GM19455 (cell line): ENCODE results near the gene DCC.
"Not testable (repeated sequence)": the region's sequence is repeated elsewhere in the genome, so short reads cannot be mapped to it uniquely, and the experiment has no call there.

Experiments used
- ATAC-seq: cut with Tn5 transposase; IDR thresholded peaks from one replicate; pipeline ENCODE4 v1.9.1; 2021; ENCODE audit not compliant: unreplicated experiment

The DCC gene

DNA sequence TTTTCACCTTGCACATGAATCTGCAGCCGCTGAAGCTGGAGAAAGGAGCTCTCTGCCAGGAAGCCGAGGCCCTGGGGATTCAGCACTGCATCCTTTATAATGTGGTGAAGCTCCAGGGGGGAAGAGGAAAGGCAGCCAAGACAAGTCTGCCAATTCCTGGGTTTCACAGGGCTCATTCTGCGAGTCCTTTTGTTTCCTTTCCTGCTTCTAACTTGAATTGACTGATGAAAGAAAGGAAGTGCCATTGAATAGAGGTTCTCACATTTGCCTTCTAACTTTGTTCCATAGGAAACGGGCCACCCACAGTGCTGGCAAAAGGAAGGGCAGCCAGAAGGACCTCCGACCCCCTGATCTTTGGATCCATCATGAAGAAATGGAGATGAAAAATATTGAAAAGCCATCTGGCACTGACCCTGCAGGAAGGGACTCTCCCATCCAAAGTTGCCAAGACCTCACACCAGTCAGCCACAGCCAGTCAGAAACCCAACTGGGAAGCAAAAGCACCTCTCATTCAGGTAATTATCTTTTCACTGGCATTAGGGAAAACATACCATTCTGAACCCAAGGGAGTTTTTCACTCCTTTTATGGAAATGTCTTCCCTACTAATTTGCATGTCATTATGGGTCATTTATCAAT, 1119.1 kb downstream of the DCC start:
- ATAC-seq: no peak

DNA sequence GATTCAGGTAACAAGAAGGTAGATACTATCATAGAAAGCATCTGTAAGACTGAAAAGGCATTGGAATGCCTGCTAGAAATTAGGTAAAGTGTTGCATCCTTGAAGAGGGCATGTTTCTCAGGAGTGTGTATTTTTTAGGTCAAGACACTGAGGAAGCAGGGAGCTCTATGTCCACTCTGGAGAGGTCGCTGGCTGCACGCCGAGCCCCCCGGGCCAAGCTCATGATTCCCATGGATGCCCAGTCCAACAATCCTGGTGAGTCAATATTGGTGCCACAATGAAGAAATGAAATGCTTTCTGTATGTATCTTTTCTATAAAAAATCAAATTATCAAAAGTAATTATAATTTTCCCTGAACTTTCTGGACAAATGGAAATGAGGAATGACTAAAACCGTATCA, 1127.8 kb downstream of the DCC start:
- ATAC-seq: no peak

DNA sequence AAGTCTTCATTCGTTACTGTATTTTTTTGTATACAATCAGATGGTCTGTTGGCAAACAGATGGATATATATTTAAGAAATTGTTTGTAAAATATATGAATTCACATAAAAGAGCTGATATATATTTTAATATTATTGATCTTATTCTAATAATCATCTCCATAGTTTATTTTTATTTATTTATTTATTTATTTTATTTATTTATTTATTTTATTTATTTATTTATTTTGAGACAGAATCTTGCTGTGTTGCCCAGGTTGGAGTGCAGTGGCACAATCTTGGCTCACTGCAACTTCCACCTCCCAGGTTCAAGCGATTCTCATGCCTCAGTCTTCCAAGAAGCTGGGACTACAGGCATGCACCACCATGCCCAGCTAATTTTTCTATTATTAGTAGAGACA, 1128.2 kb downstream of the DCC start:
- ATAC-seq: not testable (repeated sequence)

GRCh38 chr18:53472546-53472945, 1132.5 kb downstream of the DCC start:
- ATAC-seq: no peak

DNA sequence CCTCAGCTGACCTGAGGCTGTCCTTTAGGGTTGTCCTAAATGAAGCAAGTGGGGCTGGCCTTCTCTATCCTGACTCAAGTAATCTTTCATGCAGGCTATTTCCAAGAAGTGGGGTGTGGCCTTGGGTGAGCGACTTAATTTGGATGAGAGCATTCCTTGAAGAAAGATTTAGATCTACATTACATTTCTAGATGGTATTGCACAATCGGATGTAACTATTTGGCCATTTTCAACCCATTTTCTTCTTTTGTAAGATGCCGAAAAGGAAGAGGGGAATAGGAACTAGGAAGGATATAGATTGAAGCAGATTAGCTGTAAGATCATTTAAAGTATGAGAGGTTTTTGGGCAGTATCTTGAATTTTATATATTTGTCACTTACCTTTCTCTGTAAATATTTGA, 1138.2 kb downstream of the DCC start:
- ATAC-seq: no peak

GRCh38 chr18:53486296-53486695, 1146.3 kb downstream of the DCC start:
- ATAC-seq: no peak

DNA sequence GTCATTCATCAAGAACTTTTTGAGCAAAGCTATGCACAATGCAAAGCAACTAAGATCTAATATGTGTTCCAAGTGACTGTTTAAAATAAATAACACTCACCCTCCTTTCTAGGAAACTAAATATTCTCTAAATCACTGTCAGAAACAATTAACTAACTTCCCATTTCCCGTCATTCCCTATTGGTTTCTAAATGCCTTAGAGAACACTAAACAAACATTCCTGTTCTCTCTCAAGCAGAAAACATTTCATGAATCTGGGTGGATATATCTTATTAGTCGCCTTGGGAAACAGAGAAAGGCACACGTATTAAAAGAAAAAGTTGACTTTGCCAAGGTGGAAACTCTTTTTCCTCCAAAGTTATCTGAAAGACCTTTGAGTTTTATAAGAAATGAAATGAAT, 1149.3 kb downstream of the DCC start:
- no peak for ATAC-seq

DNA sequence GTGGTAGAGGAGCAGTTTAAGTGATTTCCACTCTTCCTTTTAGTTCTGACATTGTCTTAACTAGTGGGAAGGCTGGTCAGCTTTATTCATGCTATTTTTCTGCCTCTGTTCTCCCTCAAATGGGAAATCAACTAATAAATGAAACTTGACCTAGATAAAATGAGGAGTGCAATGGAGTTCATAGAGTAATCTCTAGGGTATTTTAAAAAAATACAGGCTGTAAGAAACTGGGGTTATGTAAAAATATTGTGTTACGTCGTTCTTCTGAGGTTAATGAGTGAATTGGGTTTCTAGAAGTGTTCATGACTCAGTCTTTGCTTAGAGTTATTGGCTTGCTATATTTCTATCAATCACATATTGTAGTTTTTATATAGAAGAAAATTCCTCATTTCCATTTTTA, 1150.0 kb downstream of the DCC start:
- ATAC-seq: no peak

DNA sequence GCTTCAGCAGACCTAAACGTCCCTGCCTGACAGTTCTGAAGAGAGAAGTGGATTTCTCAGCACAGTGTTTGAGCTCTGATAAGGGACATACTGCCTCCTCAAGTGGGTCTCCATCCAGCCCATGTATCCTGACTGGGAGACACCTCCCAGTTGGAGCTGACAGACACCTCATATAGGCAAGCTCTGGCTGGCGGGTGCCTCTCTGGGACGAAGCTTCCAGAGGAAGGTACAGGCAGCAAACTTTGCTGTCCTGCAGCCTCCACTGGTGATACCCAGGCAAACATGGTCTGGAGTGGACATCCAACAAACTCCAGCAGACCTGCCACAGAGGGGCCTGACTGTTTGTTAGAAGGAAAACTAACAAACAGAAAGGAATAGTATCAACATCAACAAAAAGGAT, 1156.0 kb downstream of the DCC start:
- no peak for ATAC-seq

DNA sequence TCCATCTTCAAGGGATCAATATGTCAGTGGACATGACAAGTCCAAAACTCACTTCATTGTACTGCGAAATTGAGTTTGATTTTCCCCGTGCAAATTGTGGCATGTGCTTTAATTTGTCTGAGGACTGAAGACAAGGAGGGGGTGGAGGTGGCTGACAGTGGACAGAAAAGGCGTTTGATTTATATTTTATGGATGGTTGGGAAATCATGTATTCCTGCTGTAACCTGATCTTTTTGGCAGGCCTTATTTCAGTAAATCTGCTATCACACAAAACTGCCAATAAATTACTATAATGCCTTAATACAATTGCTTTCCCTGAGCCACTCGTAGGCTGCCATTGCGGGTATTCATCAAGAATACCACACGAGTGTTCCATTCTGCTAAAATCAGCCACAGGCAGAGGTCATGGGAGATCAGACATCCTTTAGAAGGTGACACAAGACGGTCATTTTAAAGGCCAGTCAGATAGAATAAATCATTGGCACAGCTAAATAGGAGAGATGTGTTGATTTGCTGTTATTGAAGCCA, 1164.0 kb downstream of the DCC start:
- ATAC-seq: no peak

DNA sequence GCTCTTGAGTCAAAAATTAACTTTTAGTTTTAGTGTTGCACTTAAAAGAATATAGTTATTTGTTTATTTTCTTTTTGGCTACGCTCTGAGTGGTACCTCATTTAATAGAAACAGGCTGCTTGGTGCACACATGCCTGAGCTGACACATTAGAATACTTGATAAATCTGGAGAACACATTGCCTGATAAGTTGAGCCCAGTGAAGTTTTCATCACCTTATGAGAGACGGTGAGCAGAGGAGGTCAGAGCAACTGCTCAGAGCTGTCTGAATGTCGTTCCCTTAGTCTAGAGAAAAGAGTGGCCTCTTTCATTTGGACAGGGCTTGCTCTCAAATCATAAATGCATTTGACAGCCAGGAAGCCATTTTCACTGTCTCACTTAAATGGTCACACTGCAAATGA, 1168.5 kb downstream of the DCC start:
- no peak for ATAC-seq

- no peak for ATAC-seq
Observed at GRCh38 chr18:53509886-53510285, 1169.9 kb downstream of the DCC start.

DNA sequence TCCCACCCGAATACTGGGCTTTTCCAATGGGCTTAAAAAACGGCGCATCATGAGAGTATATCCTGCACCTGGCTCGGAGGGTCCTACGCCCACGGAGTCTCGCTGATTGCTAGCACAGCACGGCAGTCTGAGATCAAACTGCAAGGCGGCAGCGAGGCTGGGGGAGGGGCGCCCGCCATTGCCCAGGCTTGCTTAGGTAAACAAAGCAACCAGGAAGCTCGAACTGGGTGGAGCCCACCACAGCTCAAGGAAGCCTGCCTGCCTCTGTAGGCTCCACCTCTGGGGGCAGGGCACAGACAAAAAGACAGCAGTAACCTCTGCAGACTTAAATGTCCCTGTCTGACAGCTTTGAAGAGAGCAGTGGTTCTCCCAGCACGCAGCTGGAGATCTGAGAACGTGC, 1171.7 kb downstream of the DCC start:
- not testable (repeated sequence) for ATAC-seq

DNA sequence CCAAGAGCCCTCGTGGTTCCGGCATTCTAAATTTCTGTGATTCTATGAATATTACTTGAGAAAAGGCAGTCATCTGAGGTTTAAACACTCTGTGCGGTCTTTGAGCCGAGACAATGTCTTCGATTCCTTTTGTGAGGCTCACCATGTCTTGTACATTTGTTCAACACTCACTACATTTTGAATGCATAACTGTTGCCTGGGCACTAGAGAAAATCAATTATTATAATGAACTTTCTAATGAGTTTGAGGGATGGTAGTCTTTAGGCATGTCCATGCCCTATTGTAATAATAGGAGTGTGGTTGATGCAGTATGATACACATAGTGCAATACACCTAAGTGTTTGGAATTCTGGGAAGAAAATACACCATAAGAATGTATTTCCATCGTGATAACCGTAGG, 1181.1 kb downstream of the DCC start:
- no peak for ATAC-seq

GRCh38 chr18:53526101-53526870, 1186.3 kb downstream of the DCC start:
- no peak for ATAC-seq

GRCh38 chr18:53527365-53527764, 1187.4 kb downstream of the DCC start:
- no peak for ATAC-seq

DNA sequence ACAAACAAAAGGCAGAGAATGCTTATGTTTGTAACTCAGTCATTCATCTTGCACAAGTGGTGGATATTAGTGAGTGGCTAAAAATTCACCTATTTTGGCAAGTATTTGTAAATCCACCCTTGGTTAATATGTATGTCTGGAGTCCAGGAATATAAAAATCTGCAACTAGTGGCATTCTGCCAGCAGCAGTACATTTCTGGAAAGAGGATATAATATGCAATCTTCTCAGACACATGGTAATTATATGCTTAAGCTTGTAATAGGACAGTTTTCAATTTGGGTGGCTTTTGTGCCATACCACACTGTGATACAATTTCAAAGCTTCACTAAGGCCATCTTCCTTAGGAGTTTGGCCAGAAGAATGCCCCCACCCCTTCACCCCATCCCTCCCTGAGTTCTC, 1191.2 kb downstream of the DCC start:
- ATAC-seq: no peak

- no peak for ATAC-seq
Observed at GRCh38 chr18:53531896-53532295, 1191.9 kb downstream of the DCC start.

DNA sequence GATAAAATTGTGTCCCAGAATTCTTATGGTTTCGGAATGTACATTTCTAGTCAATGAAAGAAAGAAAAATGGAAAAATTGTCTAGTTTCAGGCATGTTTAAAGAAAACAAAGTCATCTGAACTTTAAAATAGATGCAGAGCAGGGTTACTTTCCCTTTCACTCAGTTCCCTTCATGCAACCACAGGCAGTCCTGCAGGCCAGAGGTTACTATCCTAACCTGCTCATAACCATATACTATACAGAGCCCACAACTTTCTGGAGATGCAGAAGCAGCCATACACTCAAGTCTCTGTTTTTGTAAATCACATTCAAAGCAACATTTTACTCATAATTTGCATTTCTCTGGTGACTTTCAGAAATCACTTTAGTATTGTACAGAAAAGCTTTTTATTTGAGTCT, 1194.2 kb downstream of the DCC start:
- no peak for ATAC-seq

- no peak for ATAC-seq
Observed at GRCh38 chr18:53534695-53535094, 1194.7 kb downstream of the DCC start.

DNA sequence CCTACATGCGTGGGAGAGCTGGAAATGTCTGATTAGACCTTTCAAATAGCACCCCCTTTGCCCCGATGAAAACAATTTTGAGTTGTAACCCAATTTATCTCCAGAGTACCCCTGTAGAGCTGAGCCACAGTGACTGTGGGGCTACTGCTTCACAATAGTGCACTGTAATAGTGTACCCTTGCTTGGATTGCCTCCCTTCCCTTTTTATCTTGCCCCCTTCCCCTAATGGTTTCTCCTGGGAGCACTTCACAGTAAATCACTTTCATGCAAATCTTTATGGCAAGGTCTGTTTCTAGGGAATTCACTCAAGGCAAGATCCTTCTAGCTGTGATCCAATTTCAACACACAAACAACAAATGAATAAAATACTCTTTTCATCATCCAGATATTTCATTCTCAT, 1196.9 kb downstream of the DCC start:
- no peak for ATAC-seq

- ATAC-seq: no peak
Observed at GRCh38 chr18:53541924-53542323, 1201.9 kb downstream of the DCC start.

GRCh38 chr18:53543711-53544110, 1203.7 kb downstream of the DCC start:
- no peak for ATAC-seq
